Retinal pigment epithelial cell (primary cell): ENCODE results near the gene UBE2I.

Source experiments
- DNase-seq: peaks from one replicate; pipeline ENCODE4 v3.0.0-alpha.2; 2010; ENCODE audit warnings: low read depth
- H3K4me3 ChIP-seq: 2 replicates; pipeline ENCODE4 v1.5.1; 2011; ENCODE audit warnings: mild to moderate bottlenecking, low read length, control low read depth, moderate library complexity
- CTCF ChIP-seq: conservative IDR thresholded peaks from 2 replicates; pipeline ENCODE4 v1.5.1; 2011; ENCODE audit warnings: low read depth, low read length, control low read depth, inconsistent platforms

The UBE2I gene

GRCh38 chr16:1308977-1309885 lies at the start of gene UBE2I:
Gene UBE2I, plus strand, starts transcription at chr16:1309636. Its CDS starts 4,395 bp downstream, at chr16:1314031.
- DNase-seq = peak; percentile 90
- TF ChIP-seq CTCF = no peak
- peak within 1 kb of the TSS; percentile 90 for H3K4me3 ChIP-seq

- no peak for TF ChIP-seq CTCF
Observed at GRCh38 chr16:1259760-1260068, 49.7 kb upstream of the UBE2I start.

GRCh38 chr16:1260101-1260680 lies 49.2 kb upstream of the UBE2I start:
- DNase-seq = no peak
- H3K4me3 ChIP-seq = no peak overlapping the region
- no peak for TF ChIP-seq CTCF

More at GRCh38 chr16:1259760-1260068, 49.7 kb upstream of the UBE2I start:
- no peak overlapping the region for H3K4me3 ChIP-seq
- no peak for DNase-seq

GRCh38 chr16:1261131-1261892 lies 48.1 kb upstream of the UBE2I start:
- DNase-seq = no peak
- H3K4me3 ChIP-seq = no peak overlapping the region
- no peak for TF ChIP-seq CTCF

GRCh38 chr16:1262210-1262845 lies 47.1 kb upstream of the UBE2I start:
- TF ChIP-seq CTCF = no peak
- H3K4me3 ChIP-seq = no peak overlapping the region
- DNase-seq = no peak

GRCh38 chr16:1262846-1263221 lies 46.6 kb upstream of the UBE2I start:
- H3K4me3 ChIP-seq = no peak overlapping the region
- DNase-seq = no peak
- no peak for TF ChIP-seq CTCF
